ENCODE results near the gene IP6K1.

The IP6K1 gene

DNA sequence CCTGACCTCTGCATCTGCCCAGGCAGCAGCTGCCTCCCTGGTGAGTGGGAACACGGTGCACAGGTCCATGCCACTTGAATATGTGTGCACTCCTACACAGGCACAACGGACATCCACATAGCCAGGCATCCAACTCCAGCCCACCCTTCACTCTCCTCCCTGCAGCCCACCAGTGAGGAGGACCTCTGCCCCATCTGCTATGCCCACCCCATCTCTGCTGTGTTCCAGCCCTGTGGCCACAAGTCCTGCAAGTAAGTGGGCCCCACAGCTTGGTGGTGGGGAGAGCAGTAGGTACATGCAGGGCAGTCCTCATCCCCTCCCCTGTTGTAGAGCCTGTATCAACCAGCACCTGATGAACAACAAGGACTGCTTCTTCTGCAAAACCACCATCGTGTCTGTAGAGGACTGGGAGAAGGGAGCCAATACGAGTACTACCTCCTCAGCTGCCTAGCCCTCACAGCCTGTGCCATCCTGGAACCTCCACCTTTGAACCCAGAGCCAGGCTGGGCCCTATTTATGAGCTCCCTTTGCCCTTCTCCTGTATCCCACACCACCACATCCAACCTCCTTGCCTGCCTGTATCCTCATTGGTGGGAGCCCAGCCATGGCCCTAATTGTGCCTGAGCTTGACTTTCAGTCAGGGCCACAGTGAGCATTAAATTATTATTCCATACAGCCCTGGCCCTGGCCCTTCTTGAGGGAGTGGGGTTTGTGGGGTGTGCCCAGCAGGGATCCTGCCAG lies 65.3 kb downstream of the IP6K1 start:
- TF ChIP-seq, protein P1, sequence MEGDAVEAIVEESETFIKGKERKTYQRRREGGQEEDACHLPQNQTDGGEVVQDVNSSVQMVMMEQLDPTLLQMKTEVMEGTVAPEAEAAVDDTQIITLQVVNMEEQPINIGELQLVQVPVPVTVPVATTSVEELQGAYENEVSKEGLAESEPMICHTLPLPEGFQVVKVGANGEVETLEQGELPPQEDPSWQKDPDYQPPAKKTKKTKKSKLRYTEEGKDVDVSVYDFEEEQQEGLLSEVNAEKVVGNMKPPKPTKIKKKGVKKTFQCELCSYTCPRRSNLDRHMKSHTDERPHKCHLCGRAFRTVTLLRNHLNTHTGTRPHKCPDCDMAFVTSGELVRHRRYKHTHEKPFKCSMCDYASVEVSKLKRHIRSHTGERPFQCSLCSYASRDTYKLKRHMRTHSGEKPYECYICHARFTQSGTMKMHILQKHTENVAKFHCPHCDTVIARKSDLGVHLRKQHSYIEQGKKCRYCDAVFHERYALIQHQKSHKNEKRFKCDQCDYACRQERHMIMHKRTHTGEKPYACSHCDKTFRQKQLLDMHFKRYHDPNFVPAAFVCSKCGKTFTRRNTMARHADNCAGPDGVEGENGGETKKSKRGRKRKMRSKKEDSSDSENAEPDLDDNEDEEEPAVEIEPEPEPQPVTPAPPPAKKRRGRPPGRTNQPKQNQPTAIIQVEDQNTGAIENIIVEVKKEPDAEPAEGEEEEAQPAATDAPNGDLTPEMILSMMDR (conservative IDR thresholded peaks at IDR 0.05) = no peak
- no peak overlapping the region for H3K27ac ChIP-seq

DNA sequence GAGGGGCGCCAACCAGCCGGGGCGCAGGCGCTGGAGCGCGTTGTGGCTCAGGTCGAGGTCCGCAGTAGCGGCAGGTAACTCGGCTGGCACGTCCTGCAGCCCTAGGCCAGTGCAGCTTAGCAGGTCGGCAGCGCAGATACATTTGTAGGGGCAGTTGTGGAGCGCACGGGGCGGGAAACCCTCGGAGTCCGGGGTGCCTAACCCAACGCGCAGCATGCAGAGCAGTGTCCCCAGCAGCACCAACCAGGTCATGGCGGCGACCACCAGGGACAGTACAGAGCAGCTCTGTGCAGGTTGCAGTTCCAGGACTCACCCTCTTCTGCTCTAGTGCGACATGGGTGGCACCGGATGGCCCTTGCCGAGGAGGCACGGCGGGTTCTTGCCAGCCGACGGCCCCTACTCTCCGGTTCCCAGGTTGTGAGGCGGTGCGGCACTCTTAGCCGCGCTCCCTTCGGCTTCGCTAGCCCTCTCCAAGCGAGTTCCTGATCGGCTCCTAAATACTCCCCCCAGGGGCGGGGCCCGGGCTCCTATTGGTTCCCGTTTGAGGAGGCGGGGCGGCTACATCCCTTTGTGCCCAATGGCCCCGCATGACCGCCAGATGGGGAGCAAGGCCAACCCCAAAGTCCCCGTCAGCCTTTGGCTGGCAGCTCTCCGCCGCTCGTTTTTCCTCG lies 67.0 kb downstream of the IP6K1 start, which contains the start of gene AMIGO3:
Gene AMIGO3, minus strand, starts transcription at position 471 of the 671 bp plus-strand sequence. Its CDS starts 219 bp downstream, at position 252.
- TF ChIP-seq, protein P1 (conservative IDR thresholded peaks at IDR 0.05) = peak; percentile 68
- peak within 1 kb of the TSS; percentile 52 for H3K27ac ChIP-seq

DNA sequence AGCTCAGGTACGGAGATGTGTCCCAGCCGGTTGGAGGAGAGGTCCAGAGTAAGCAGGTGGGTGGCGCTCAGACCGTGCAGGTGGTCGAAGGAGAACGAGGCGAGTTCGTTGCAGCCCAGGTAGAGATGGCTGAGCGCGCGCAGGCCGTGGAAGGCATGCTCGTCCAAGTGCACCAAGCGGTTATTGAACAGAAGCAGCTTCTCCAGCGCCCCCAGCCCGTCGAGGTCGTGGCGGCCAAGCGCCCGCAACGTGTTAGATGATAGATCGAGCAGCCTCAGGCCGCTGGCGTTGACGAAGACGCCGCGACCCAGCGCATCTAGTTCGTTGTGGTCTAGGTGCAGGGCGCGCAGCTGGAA lies 67.5 kb downstream of the IP6K1 start:
- TF ChIP-seq, protein P1 (conservative IDR thresholded peaks at IDR 0.05) = no peak
- H3K27ac ChIP-seq = peak overlapping the region; percentile 52

DNA sequence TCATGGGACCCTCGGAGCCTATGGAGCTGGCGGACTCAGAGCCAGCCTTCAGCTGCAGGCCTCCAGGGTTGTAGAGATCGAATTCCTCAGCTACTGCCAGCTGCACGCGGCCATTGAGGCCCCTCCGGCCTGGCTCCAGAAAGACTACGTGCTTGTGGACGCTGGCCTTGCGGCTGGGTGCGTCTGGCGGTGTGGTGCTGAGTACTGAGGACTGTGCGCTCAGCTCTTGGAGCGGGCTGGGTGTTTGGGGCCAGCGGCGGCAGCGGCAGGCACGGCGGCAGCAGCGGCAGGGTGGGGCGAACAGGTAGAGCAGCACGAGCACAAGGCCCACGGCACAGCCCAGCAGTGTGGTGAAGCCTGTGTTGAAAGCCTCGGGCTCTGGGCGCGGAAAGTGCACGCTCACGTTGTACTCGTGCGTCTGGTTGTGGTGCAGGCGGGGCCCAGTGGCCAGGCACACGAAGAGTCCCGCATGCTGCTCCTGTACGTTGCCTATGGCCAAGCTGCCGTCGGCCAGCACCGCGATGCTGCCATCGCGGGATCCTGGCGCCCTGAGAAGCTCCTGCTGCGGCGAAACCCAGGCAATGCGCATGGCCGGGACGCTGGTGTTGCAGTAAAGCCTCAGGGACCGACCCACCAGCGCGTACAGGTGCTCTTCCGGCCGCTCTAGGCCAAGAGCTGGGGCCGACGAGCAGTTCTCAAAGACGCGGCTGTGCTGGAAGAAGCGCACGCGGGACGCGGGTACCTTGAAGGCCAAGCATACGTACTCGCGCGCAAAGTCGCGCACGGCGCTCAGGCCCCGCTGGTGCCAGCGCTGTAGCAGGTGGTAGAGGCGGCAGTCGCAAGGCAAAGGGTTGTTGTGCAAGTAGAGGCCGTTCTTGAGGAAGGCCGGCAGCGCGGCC lies 68.1 kb downstream of the IP6K1 start:
- TF ChIP-seq, protein P1 (conservative IDR thresholded peaks at IDR 0.05) = no peak
- no peak overlapping the region for H3K27ac ChIP-seq

DNA sequence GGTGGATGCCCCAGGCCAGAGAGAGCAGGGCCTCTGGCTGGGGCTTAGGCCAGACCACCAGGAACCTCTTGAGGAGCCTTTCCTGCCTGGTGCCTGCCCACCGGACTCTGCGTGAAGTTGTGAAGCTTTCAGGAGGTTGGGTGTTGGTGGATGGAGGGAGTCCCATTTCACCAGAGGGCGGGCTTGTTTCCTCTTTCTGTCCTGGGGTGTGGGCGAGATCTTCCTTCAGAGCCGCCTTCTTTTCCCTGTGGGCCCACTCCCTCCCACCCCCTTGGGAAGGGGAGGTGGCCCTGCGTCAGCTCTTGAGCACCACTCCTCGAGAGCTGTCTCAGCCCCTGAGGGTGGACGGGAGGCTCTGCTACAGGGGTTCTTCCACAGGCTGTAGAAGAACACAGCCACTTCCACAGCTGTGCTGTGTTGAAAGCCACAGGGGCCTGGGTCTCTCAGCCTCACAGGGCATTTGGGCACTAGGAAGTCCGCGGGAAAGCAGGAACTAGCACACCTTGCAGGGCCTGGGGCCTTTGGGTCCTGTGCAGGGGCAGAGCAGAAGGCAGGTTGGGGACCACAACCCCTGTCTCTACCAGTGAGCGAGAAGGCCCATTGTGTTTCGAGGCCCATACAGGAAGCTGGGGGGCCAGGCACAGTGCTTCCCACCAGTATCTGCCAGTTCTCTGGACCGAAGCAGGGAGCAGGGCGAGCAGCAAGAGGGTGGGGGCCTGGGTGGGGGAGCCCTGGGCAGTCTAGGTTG lies 69.0 kb downstream of the IP6K1 start:
- TF ChIP-seq, protein P1 (conservative IDR thresholded peaks at IDR 0.05) = no peak
- no peak overlapping the region for H3K27ac ChIP-seq

DNA sequence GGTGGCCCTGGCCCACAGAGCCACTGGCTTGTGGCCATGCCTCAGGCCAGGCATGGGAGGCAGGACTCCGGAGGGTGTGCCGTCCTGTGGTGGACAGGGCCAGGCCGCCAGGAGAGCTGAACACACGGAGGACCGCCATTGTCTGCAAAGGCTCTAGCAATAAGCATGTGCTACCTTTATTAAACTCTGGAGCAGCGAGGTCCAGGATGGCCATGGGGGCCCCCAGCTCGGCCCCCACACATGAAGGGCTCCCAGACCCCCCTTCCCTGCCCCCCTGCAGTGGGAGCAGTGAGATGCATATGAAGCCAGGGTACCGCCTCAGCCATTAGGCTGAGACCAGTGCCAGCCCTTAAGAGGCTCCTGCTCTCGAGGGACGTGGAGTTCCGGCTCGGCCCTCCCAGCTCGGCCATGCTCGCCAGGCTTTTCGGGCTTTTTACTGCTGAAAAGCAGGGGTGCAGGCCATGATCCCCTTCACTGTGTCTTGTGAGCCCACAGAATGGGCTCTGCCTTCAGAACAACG lies 69.6 kb downstream of the IP6K1 start:
- H3K27ac ChIP-seq = no peak overlapping the region

More for the DNA sequence above, 69.6 kb downstream of the IP6K1 start:
- TF ChIP-seq, protein P1 (conservative IDR thresholded peaks at IDR 0.05) = no peak

All from VCaP (cell line).